Measurements from ENCODE around the gene PRRX2.
A peak's percentile ranks its signal among the peaks of the same experiment; 100 is the strongest.
"Not testable (repeated sequence)": the region's sequence is repeated elsewhere in the genome, so short reads cannot be mapped to it uniquely, and the experiment has no call there.

The PRRX2 gene

GRCh38 chr9:129748249-129748648, 82.8 kb downstream of the PRRX2 start:
- H3K9me3 ChIP-seq (ENCODE audit: low read length) = no peaks in the 10 kb centered on the region
- H3K4me3 ChIP-seq (ENCODE audit: low read length) = no peak overlapping the region
- H3K4me1 ChIP-seq (ENCODE audit: insufficient read depth, low read length) = peaks cover 9% of the 10 kb centered on the region
- H2AFZ ChIP-seq (ENCODE audit: low read depth, low read length) = no peak overlapping the region
- no peaks in the 10 kb centered on the region for H3K36me3 ChIP-seq (ENCODE audit: insufficient read depth, low read length)
- peaks cover 15% of the 10 kb centered on the region for H3K27me3 ChIP-seq (ENCODE audit: insufficient read depth, low read length)

- H3K4me3 ChIP-seq (ENCODE audit: low read length); H3K9me3 ChIP-seq (ENCODE audit: low read length); H3K36me3 ChIP-seq (ENCODE audit: insufficient read depth, low read length); H2AFZ ChIP-seq (ENCODE audit: low read depth, low read length): not testable (repeated sequence)
- Histone ChIP-seq H3K27me3 (ENCODE audit: insufficient read depth, low read length) (peaks cover 19% of the 10 kb centered on the region), H3K4me1 (ENCODE audit: insufficient read depth, low read length) (peaks cover 11% of the 10 kb centered on the region)
These were observed 83.6 kb downstream of the PRRX2 start for GRCh38 chr9:129749052-129749451.

GRCh38 chr9:129749575-129749974, 84.1 kb downstream of the PRRX2 start:
- Histone ChIP-seq H2AFZ (ENCODE audit: low read depth, low read length) (no peak overlapping the region), H3K9me3 (ENCODE audit: low read length) (no peaks in the 10 kb centered on the region), H3K27me3 (ENCODE audit: insufficient read depth, low read length) (peaks cover 19% of the 10 kb centered on the region), H3K4me1 (ENCODE audit: insufficient read depth, low read length) (peaks cover 11% of the 10 kb centered on the region), H3K36me3 (ENCODE audit: insufficient read depth, low read length) (no peaks in the 10 kb centered on the region), H3K4me3 (ENCODE audit: low read length) (no peak overlapping the region)

- Histone ChIP-seq H2AFZ (ENCODE audit: low read depth, low read length) (no peak overlapping the region), H3K27me3 (ENCODE audit: insufficient read depth, low read length) (peaks cover 19% of the 10 kb centered on the region), H3K9me3 (ENCODE audit: low read length) (no peaks in the 10 kb centered on the region), H3K4me3 (ENCODE audit: low read length) (no peak overlapping the region), H3K4me1 (ENCODE audit: insufficient read depth, low read length) (peaks cover 11% of the 10 kb centered on the region), H3K36me3 (ENCODE audit: insufficient read depth, low read length) (no peaks in the 10 kb centered on the region)
These were observed 84.7 kb downstream of the PRRX2 start for GRCh38 chr9:129750013-129750638.

GRCh38 chr9:129751841-129752801, 86.7 kb downstream of the PRRX2 start:
- H3K9me3 ChIP-seq (ENCODE audit: low read length) = no peaks in the 10 kb centered on the region
- H2AFZ ChIP-seq (ENCODE audit: low read depth, low read length) = no peak overlapping the region
- no peak overlapping the region for H3K4me3 ChIP-seq (ENCODE audit: low read length)
- H3K27me3 ChIP-seq (ENCODE audit: insufficient read depth, low read length) = peaks cover 24% of the 10 kb centered on the region
- H3K4me1 ChIP-seq (ENCODE audit: insufficient read depth, low read length) = peaks cover 11% of the 10 kb centered on the region
- H3K36me3 ChIP-seq (ENCODE audit: insufficient read depth, low read length) = no peaks in the 10 kb centered on the region

- no peak within 1 kb of the TSS for H3K4me3 ChIP-seq (ENCODE audit: low read length)
- no peaks in the 10 kb centered on the region for H3K9me3 ChIP-seq (ENCODE audit: low read length)
- no peaks in the 10 kb centered on the region for H3K36me3 ChIP-seq (ENCODE audit: insufficient read depth, low read length)
- peaks cover 24% of the 10 kb centered on the region for H3K27me3 ChIP-seq (ENCODE audit: insufficient read depth, low read length)
- peaks cover 11% of the 10 kb centered on the region for H3K4me1 ChIP-seq (ENCODE audit: insufficient read depth, low read length)
- peak within 1 kb of the TSS; percentile 47 for H2AFZ ChIP-seq (ENCODE audit: low read depth, low read length)
These were observed 87.7 kb downstream of the PRRX2 start, which contains the start of gene PTGES for GRCh38 chr9:129752900-129753729. TSS of gene PTGES (minus strand) at chr9:129753042. CDS start at chr9:129753012, 30 bp downstream.

- Histone ChIP-seq H2AFZ (ENCODE audit: low read depth, low read length) (no peak overlapping the region), H3K27me3 (ENCODE audit: insufficient read depth, low read length) (peaks cover 24% of the 10 kb centered on the region), H3K4me3 (ENCODE audit: low read length) (no peak overlapping the region), H3K36me3 (ENCODE audit: insufficient read depth, low read length) (no peaks in the 10 kb centered on the region), H3K9me3 (ENCODE audit: low read length) (no peaks in the 10 kb centered on the region), H3K4me1 (ENCODE audit: insufficient read depth, low read length) (peaks cover 11% of the 10 kb centered on the region)
These were observed 89.7 kb downstream of the PRRX2 start for GRCh38 chr9:129755151-129755550.

GRCh38 chr9:129756191-129756590, 90.7 kb downstream of the PRRX2 start:
- Histone ChIP-seq H3K4me3 (ENCODE audit: low read length) (no peak overlapping the region), H3K9me3 (ENCODE audit: low read length) (no peaks in the 10 kb centered on the region), H3K4me1 (ENCODE audit: insufficient read depth, low read length) (peaks cover 11% of the 10 kb centered on the region), H2AFZ (ENCODE audit: low read depth, low read length) (no peak overlapping the region), H3K27me3 (ENCODE audit: insufficient read depth, low read length) (peaks cover 24% of the 10 kb centered on the region), H3K36me3 (ENCODE audit: insufficient read depth, low read length) (no peaks in the 10 kb centered on the region)

- no peak overlapping the region for H3K4me3 ChIP-seq (ENCODE audit: low read length)
- peaks cover 11% of the 10 kb centered on the region for H3K4me1 ChIP-seq (ENCODE audit: insufficient read depth, low read length)
- H3K36me3 ChIP-seq (ENCODE audit: insufficient read depth, low read length) = no peaks in the 10 kb centered on the region
- no peak overlapping the region for H2AFZ ChIP-seq (ENCODE audit: low read depth, low read length)
- peaks cover 22% of the 10 kb centered on the region for H3K27me3 ChIP-seq (ENCODE audit: insufficient read depth, low read length)
- no peaks in the 10 kb centered on the region for H3K9me3 ChIP-seq (ENCODE audit: low read length)
These were observed 91.6 kb downstream of the PRRX2 start for GRCh38 chr9:129757045-129757444.

GRCh38 chr9:129759319-129759718, 93.9 kb downstream of the PRRX2 start:
- H3K36me3 ChIP-seq (ENCODE audit: insufficient read depth, low read length) = no peaks in the 10 kb centered on the region
- H2AFZ ChIP-seq (ENCODE audit: low read depth, low read length) = no peak overlapping the region
- H3K9me3 ChIP-seq (ENCODE audit: low read length) = no peaks in the 10 kb centered on the region
- H3K4me3 ChIP-seq (ENCODE audit: low read length) = no peak overlapping the region
- H3K27me3 ChIP-seq (ENCODE audit: insufficient read depth, low read length) = peaks cover 10% of the 10 kb centered on the region
- H3K4me1 ChIP-seq (ENCODE audit: insufficient read depth, low read length) = no peaks in the 10 kb centered on the region

GRCh38 chr9:129759804-129760502, 94.5 kb downstream of the PRRX2 start:
- Histone ChIP-seq H3K36me3 (ENCODE audit: insufficient read depth, low read length) (no peaks in the 10 kb centered on the region), H2AFZ (ENCODE audit: low read depth, low read length) (no peak overlapping the region)

GRCh38 chr9:129760784-129761183, 95.3 kb downstream of the PRRX2 start:
- not testable (repeated sequence) for H3K9me3 ChIP-seq (ENCODE audit: low read length); H3K4me3 ChIP-seq (ENCODE audit: low read length); H3K36me3 ChIP-seq (ENCODE audit: insufficient read depth, low read length); H3K4me1 ChIP-seq (ENCODE audit: insufficient read depth, low read length); H2AFZ ChIP-seq (ENCODE audit: low read depth, low read length); H3K27me3 ChIP-seq (ENCODE audit: insufficient read depth, low read length)

More at GRCh38 chr9:129759804-129760502, 94.5 kb downstream of the PRRX2 start:
- H3K27me3 ChIP-seq (ENCODE audit: insufficient read depth, low read length) = peaks cover 10% of the 10 kb centered on the region
- no peak overlapping the region for H3K4me3 ChIP-seq (ENCODE audit: low read length)
- H3K9me3 ChIP-seq (ENCODE audit: low read length) = no peaks in the 10 kb centered on the region
- no peaks in the 10 kb centered on the region for H3K4me1 ChIP-seq (ENCODE audit: insufficient read depth, low read length)

Measured in neuron (in vitro differentiated cells).